ENCODE measurements around the gene UBXN7. TPM values are rescaled to one million over a fixed set of nuclear protein-coding genes. Genes with fewer than 3 reads are reported as not detected.

The UBXN7 gene
- total and polyA plus RNA-seq, 2 of the 8 experiments (the other 6 are each of a cell fraction or from before 2014, with no cell fraction given), result 18.5 to 109 TPM

- Histone ChIP-seq H3K27me3 (replicated peaks in 1 of 4; ENCODE audit: control insufficient read depth in 3 of 4, extremely low read depth in 1 of 4, insufficient read depth in 3 of 4, low read length in 3 of 4) (no peaks in the 10 kb centered on the region), H3K9me3 (ENCODE audit: insufficient read depth in 2 of 2, low read depth in 1 of 2, low read length in 1 of 2) (no peaks in the 10 kb centered on the region), H2BK20ac (ENCODE audit: low read length) (no peak overlapping the region), H2BK5ac (ENCODE audit: low read depth, low read length) (no peak overlapping the region), H3K9ac (replicated peaks in 1 of 4; ENCODE audit: extremely low read depth in 1 of 4, low read depth in 3 of 4, low read length in 3 of 4) (no peak overlapping the region), H3K4me3 (ENCODE audit: extremely low read depth in 1 of 4, insufficient read depth in 2 of 4, low read depth in 3 of 4, low read length in 4 of 4) (no peak overlapping the region), H3K79me1 (ENCODE audit: low read depth, low read length) (peaks cover 3% of the 10 kb centered on the region; the same call in 1 of the 2 replicates), H3K27ac (ENCODE audit: low read depth, low read length) (no peak overlapping the region), H3K36me3 (ENCODE audit: control insufficient read depth in 2 of 4, insufficient read depth in 4 of 4, low read length in 3 of 4) (peaks cover 17 to 52% (median 30%) of the 10 kb centered on the region in 4 experiments), H2BK120ac (replicated peaks; ENCODE audit: low read depth, low read length) (no peak overlapping the region), H3K79me2 (ENCODE audit: control insufficient read depth in 1 of 2, insufficient read depth in 2 of 2, low read length in 2 of 2) (no peaks in the 10 kb centered on the region), H2AFZ (ENCODE audit: low read length) (no peak overlapping the region), H3K14ac (ENCODE audit: insufficient read length) (no peak overlapping the region), H3K56ac (replicated peaks; ENCODE audit: insufficient read length, low read depth, low read length) (no peak overlapping the region), H3K23me2 (ENCODE audit: low read depth, low read length) (no peaks in the 10 kb centered on the region), H3K18ac (ENCODE audit: extremely low read depth, low read length) (no peak overlapping the region), H4K91ac (replicated peaks; ENCODE audit: insufficient read length, low read length) (no peak overlapping the region), H2BK15ac (ENCODE audit: low read length) (no peak overlapping the region), H3K4me2 (ENCODE audit: insufficient read depth in 1 of 2, low read depth in 2 of 2, low read length in 2 of 2) (no peak overlapping the region), H3K4ac (replicated peaks; ENCODE audit: insufficient read length, low read depth, low read length) (no peak overlapping the region), H4K8ac (ENCODE audit: extremely low read depth, insufficient read depth, low read length) (no peak overlapping the region), H4K5ac (ENCODE audit: insufficient read length, low read depth, low read length) (no peak overlapping the region), H3K23ac (ENCODE audit: insufficient read length) (no peak overlapping the region), H4K20me1 (replicated peaks in 1 of 2; ENCODE audit: control insufficient read depth in 1 of 2, insufficient read depth in 2 of 2, low read length in 2 of 2) (peaks cover 0 to 5% of the 10 kb centered on the region in 2 experiments), H2BK12ac (ENCODE audit: low read depth, low read length) (no peak overlapping the region), H3K4me1 (replicated peaks in 1 of 4; ENCODE audit: control insufficient read depth in 3 of 4, insufficient read depth in 4 of 4, low read length in 3 of 4) (no peaks in the 10 kb centered on the region), H2AK5ac (ENCODE audit: low read depth, low read length) (no peak overlapping the region)
- WGBS, 2 experiments (ENCODE audit: extremely low coverage in 1 of 2, insufficient coverage in 1 of 2, insufficient read length in 1 of 2, insufficient replicate concordance in 2 of 2, low coverage in 1 of 2, low lambda C conversion rate in 2 of 2, missing lambda C conversion rate in 1 of 2), result 96% methylated on average over 1 of the region's 1 CpG; no CpG with 5 or more reads in 1 of the 2 experiments
- TF ChIP-seq EP300 (IDR thresholded peaks at IDR 0.05; ENCODE audit: borderline replicate concordance in 1 of 2, low read depth in 2 of 2, low read length in 2 of 2), result no peak
- no peak for TF ChIP-seq RNF2 (IDR thresholded peaks at IDR 0.05; ENCODE audit: borderline replicate concordance, low read depth, low read length, missing control alignments, poor library complexity, severe bottlenecking)
- no peak for TF ChIP-seq POU5F1 (IDR thresholded peaks at IDR 0.05; ENCODE audit: low read depth, low read length)
- no peak for TF ChIP-seq NRF1 (IDR thresholded peaks at IDR 0.05; ENCODE audit: low read depth, low read length)
- no peak for TF ChIP-seq SIN3A (conservative IDR thresholded peaks at IDR 0.05 in 1 of 2, IDR thresholded peaks at IDR 0.05 in 1 of 2; ENCODE audit: low read depth in 1 of 2, low read length in 2 of 2)
- TF ChIP-seq SRF (IDR thresholded peaks at IDR 0.05; ENCODE audit: low read depth, low read length), result no peak
- CTCF ChIA-PET (ENCODE audit: partially characterized antibody), result interaction anchor here (1.0 kb wide), 1 partner anchor 28 kb away, joined by 4 read pairs; no protein-coding TSS in a partner anchor
- FAIRE-seq (no peak), DNase-seq (ENCODE audit: low read depth in 1 of 2, low spot score in 2 of 2) (no peak)
- POLR2A ChIA-PET (ENCODE audit: partially characterized antibody), result no interaction called here
Observed at GRCh38 chr3:196355668-196356067, 76.6 kb downstream of the UBXN7 start.

Data from H1 (cell line).